HFF-Myc (cell line): ENCODE data around the gene SAT1.

Experiments
- DNase-seq: peaks from one replicate; pipeline ENCODE4 v3.0.0-alpha.2; 2011; ENCODE audit warnings: low read depth; ENCODE audit errors: extremely low read depth
- H3K4me3 ChIP-seq: replicated peaks from 2 replicates; pipeline ENCODE4 v1.5.1; 2011; ENCODE audit warnings: low read depth, mild to moderate bottlenecking, control low read depth, low read length
- CTCF ChIP-seq: IDR thresholded peaks from 2 replicates; pipeline ENCODE4 v1.5.1; 2012; ENCODE audit warnings: mild to moderate bottlenecking, low read depth, low read length, control low read depth; ENCODE audit errors: missing control alignments

SAT1 gene

GRCh38 chrX:23804578-23804977 lies 21.6 kb downstream of the SAT1 start:
- no peak for TF ChIP-seq CTCF
- no peak for DNase-seq
- no peak overlapping the region for H3K4me3 ChIP-seq

- no peak overlapping the region for H3K4me3 ChIP-seq
- no peak for DNase-seq
- no peak for TF ChIP-seq CTCF
Observed at GRCh38 chrX:23805389-23805788, 22.4 kb downstream of the SAT1 start.

- no peak overlapping the region for H3K4me3 ChIP-seq
- TF ChIP-seq CTCF, result no peak
- no peak for DNase-seq
Observed at GRCh38 chrX:23810279-23810678, 27.3 kb downstream of the SAT1 start.

- DNase-seq, result no peak
- no peak overlapping the region for H3K4me3 ChIP-seq
- TF ChIP-seq CTCF, result no peak
Observed at GRCh38 chrX:23811108-23811651, 28.2 kb downstream of the SAT1 start.

GRCh38 chrX:23811656-23812055 lies 28.7 kb downstream of the SAT1 start:
- H3K4me3 ChIP-seq, result no peak overlapping the region
- TF ChIP-seq CTCF, result no peak
- DNase-seq, result no peak

GRCh38 chrX:23813808-23814207 lies 30.8 kb downstream of the SAT1 start:
- H3K4me3 ChIP-seq, result no peak overlapping the region
- TF ChIP-seq CTCF, result no peak
- DNase-seq, result no peak

- no peak for TF ChIP-seq CTCF
- DNase-seq, result no peak
- no peak overlapping the region for H3K4me3 ChIP-seq
Observed at GRCh38 chrX:23815376-23815775, 32.4 kb downstream of the SAT1 start.
